Esophagus squamous epithelium (tissue), 5 donors: Measurements from ENCODE around the gene GJA3. TPM values are rescaled to one million over a fixed set of nuclear protein-coding genes. Genes with fewer than 3 reads are reported as not detected.

Experiments
- DNase-seq: peaks from one replicate; lab custom pipeline; 2025; lab: John Stamatoyannopoulos, UW
- H3K27ac ChIP-seq, 4 donors: fragments of 200-600 bp; sonication (generic); one replicate each; pipeline ENCODE4 v1.5.1; 2016 to 2019; ENCODE audit warnings: mild to moderate bottlenecking in 1 of 4
- H3K27me3 ChIP-seq, 4 donors: fragments of 200-600 bp; sonication (generic); 1 replicate in 3 of 4; 2 replicates in 1 of 4; pipeline versions ENCODE4 v1.5.1 to v1.6.0; 2017 to 2021; ENCODE audit warnings: antibody characterized with exemption in 1 of 4
- H3K36me3 ChIP-seq, 3 donors: fragments of 200-600 bp; sonication (generic); one replicate each; pipeline ENCODE4 v1.5.1; 2016 to 2019
- H3K4me1 ChIP-seq, 3 donors: fragments of 200-600 bp; sonication (generic); one replicate each; pipeline ENCODE4 v1.5.1; 2017 to 2019
- H3K4me3 ChIP-seq, 4 donors: fragments of 200-600 bp; sonication (generic); 1 replicate in 3 of 4; 2 replicates in 1 of 4; pipeline ENCODE4 v1.5.1; 2016 to 2019; ENCODE audit warnings: mild to moderate bottlenecking in 2 of 4, moderate library complexity in 1 of 4
- H3K9me3 ChIP-seq, 3 donors: fragments of 200-600 bp; sonication (generic); one replicate each; pipeline ENCODE4 v1.5.1; 2016 to 2019
- POLR2A ChIP-seq, 4 donors: fragments of 450-650 bp; IDR thresholded peaks; one replicate each; pipeline ENCODE4 v1.6.1; 2017; ENCODE audit warnings: antibody characterized with exemption in 4 of 4, mild to moderate bottlenecking in 4 of 4, moderate library complexity in 3 of 4
- WGBS, 2 donors: methylation state at CpG; one replicate each; pipeline ENCODE4 v1.1.5; 2018; 5-methylcytosine and 5-hydroxymethylcytosine counted together
- intact Hi-C: fragments of 100-400 bp; cut with DNase I; formaldehyde crosslinking; loops from one replicate; pipeline ENCODE4 v1.15.0; 2022
- total RNA-seq, 4 donors: library from RNA; depleted of rRNA; stranded (reverse); fragments of >200 nt; gene quantifications; one replicate each; pipeline ENCODE4 v1.1.0, GENCODE V29; 2016
- TF ChIP-seq, protein P1 (sequence below), 6 experiments: fragments of 450-650 bp in 4 of 6; fragments of 200-600 bp in 2 of 6; sonication (generic) in 2 of 6; IDR thresholded peaks; one replicate each; pipeline ENCODE4 v1.5.1; 2016 to 2019; ENCODE audit warnings: antibody characterized with exemption in 6 of 6, mild to moderate bottlenecking in 4 of 6, moderate library complexity in 4 of 6
- donor health status: DM: yes; HTN: yes; CAD: no.

GJA3 gene
- total RNA-seq, 4 donors from 2014 or later: 0.45 to 1.3 (median 1.00) TPM

GRCh38 chr13:20177049-20177831, 16.4 kb upstream of the GJA3 start:
- TF ChIP-seq, protein P1, sequence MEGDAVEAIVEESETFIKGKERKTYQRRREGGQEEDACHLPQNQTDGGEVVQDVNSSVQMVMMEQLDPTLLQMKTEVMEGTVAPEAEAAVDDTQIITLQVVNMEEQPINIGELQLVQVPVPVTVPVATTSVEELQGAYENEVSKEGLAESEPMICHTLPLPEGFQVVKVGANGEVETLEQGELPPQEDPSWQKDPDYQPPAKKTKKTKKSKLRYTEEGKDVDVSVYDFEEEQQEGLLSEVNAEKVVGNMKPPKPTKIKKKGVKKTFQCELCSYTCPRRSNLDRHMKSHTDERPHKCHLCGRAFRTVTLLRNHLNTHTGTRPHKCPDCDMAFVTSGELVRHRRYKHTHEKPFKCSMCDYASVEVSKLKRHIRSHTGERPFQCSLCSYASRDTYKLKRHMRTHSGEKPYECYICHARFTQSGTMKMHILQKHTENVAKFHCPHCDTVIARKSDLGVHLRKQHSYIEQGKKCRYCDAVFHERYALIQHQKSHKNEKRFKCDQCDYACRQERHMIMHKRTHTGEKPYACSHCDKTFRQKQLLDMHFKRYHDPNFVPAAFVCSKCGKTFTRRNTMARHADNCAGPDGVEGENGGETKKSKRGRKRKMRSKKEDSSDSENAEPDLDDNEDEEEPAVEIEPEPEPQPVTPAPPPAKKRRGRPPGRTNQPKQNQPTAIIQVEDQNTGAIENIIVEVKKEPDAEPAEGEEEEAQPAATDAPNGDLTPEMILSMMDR (IDR thresholded peaks at IDR 0.05): no peak
- TF ChIP-seq POLR2A (IDR thresholded peaks at IDR 0.05): no peak
- DNase-seq: no peak
- Histone ChIP-seq H3K4me1 (peaks cover 12 to 62% (median 22%) of the 10 kb centered on the region in 3 donors), H3K27ac (no peak overlapping the region), H3K36me3 (no peaks in the 10 kb centered on the region), H3K4me3 (peak overlapping the region; percentile 11 to 42 (median 24)), H3K27me3 (peaks cover 0 to 47% (median 0%) of the 10 kb centered on the region in 4 donors), H3K9me3 (no peaks in the 10 kb centered on the region)
- WGBS, 2 donors: 50 to 86% methylated on average over 5 to 34 of the region's 67 CpGs
- intact Hi-C loops: no loop called here

GRCh38 chr13:20175907-20176652, 15.2 kb upstream of the GJA3 start:
- intact Hi-C loops: no loop called here
- DNase-seq: no peak
- Histone ChIP-seq H3K4me1 (peaks cover 12 to 50% (median 22%) of the 10 kb centered on the region in 3 donors), H3K27ac (peak overlapping the region; percentile 75 to 84 (median 79)), H3K4me3 (no peak overlapping the region), H3K36me3 (no peaks in the 10 kb centered on the region), H3K27me3 (peaks cover 0 to 47% (median 0%) of the 10 kb centered on the region in 4 donors), H3K9me3 (no peaks in the 10 kb centered on the region)
- no peak for TF ChIP-seq POLR2A (IDR thresholded peaks at IDR 0.05)
- TF ChIP-seq, protein P1 (IDR thresholded peaks at IDR 0.05): no peak
- WGBS, 2 donors: 66 to 73% methylated on average over 14 of the region's 14 CpGs

- intact Hi-C loops: no loop called here
Measured at GRCh38 chr13:20175406-20175794, 14.5 kb upstream of the GJA3 start.

GRCh38 chr13:20174656-20175405, 14.0 kb upstream of the GJA3 start:
- intact Hi-C loops: no loop called here
- DNase-seq: peak; percentile 58

More at GRCh38 chr13:20175406-20175794, 14.5 kb upstream of the GJA3 start:
- peaks cover 0 to 50% (median 0%) of the 10 kb centered on the region in 4 donors for H3K27me3 ChIP-seq
- peaks cover 12 to 45% (median 22%) of the 10 kb centered on the region in 3 donors for H3K4me1 ChIP-seq
- no peaks in the 10 kb centered on the region for H3K9me3 ChIP-seq
- no peaks in the 10 kb centered on the region for H3K36me3 ChIP-seq
- WGBS, 2 donors: 76 to 84% methylated on average over 3 of the region's 3 CpGs
- no peak for DNase-seq
- H3K27ac ChIP-seq: peak overlapping the region; percentile 75 to 84 (median 79)
- peak overlapping the region in 1 of 4 donors; percentile 52 for H3K4me3 ChIP-seq
- TF ChIP-seq, protein P1 (IDR thresholded peaks at IDR 0.05): no peak
- TF ChIP-seq POLR2A (IDR thresholded peaks at IDR 0.05): no peak

More at GRCh38 chr13:20174656-20175405, 14.0 kb upstream of the GJA3 start:
- Histone ChIP-seq H3K27ac (peak overlapping the region; percentile 75 to 84 (median 79)), H3K27me3 (peaks cover 0 to 56% (median 0%) of the 10 kb centered on the region in 4 donors), H3K9me3 (no peaks in the 10 kb centered on the region), H3K4me1 (peaks cover 12 to 45% (median 22%) of the 10 kb centered on the region in 3 donors), H3K36me3 (no peaks in the 10 kb centered on the region), H3K4me3 (peak overlapping the region in 1 of 4 donors; percentile 52)
- TF ChIP-seq, protein P1 (IDR thresholded peaks at IDR 0.05): no peak
- TF ChIP-seq POLR2A (IDR thresholded peaks at IDR 0.05): peak in 3 of 4 donors; percentile 26 to 31 (median 28)
- WGBS, 2 donors: 6 to 20% methylated on average over 10 to 15 of the region's 22 CpGs
